Kidney (tissue), 14 donors: ENCODE data around the gene ZFY. TPM values are rescaled to one million over a fixed set of nuclear protein-coding genes. Genes with fewer than 3 reads are reported as not detected.

ENCODE experiments used
- DNase-seq, 5 donors: peaks; one replicate each; pipeline ENCODE4 v3.0.0-alpha.2; 2013 to 2020
- FAIRE-seq: peaks from 2 replicates; lab custom pipeline; 2012; peaks lifted over from hg19 to GRCh38; lab: Jason Lieb, UNC
- H3K27ac ChIP-seq, 2 donors: one replicate each; pipeline ENCODE4 v1.7.0; 2013; ENCODE audit warnings: low read depth in 2 of 2, low read length in 2 of 2, inconsistent platforms in 1 of 2
- H3K27me3 ChIP-seq: one replicate; pipeline ENCODE4 v1.7.1; 2013; ENCODE audit warnings: low read length, inconsistent platforms; ENCODE audit not compliant: control insufficient read depth, insufficient read depth
- H3K36me3 ChIP-seq, 3 donors: one replicate each; pipeline versions ENCODE4 v1.7.0 to v1.7.1; 2013; ENCODE audit warnings: low read length in 3 of 3, control low read depth in 1 of 3, inconsistent platforms in 1 of 3; ENCODE audit not compliant: insufficient read depth in 3 of 3, control insufficient read depth in 2 of 3
- H3K4me1 ChIP-seq, 3 donors: one replicate each; pipeline versions ENCODE4 v1.7.0 to v1.7.1; 2013; ENCODE audit warnings: low read length in 3 of 3, inconsistent platforms in 1 of 3, low read depth in 1 of 3; ENCODE audit not compliant: control insufficient read depth in 2 of 3, insufficient read depth in 2 of 3
- H3K4me3 ChIP-seq, 3 donors: one replicate each; pipeline versions ENCODE4 v1.7.0 to v1.8.1; 2013; ENCODE audit warnings: low read length in 3 of 3, control low read depth in 1 of 3, inconsistent platforms in 1 of 3
- H3K9ac ChIP-seq, 3 donors: one replicate each; pipeline versions ENCODE4 v1.7.0 to v1.7.1; 2013; ENCODE audit warnings: low read length in 3 of 3, control low read depth in 1 of 3, inconsistent platforms in 1 of 3
- H3K9me3 ChIP-seq, 3 donors: one replicate each; pipeline versions ENCODE4 v1.7.0 to v1.7.1; 2013; ENCODE audit warnings: low read length in 3 of 3, control low read depth in 1 of 3, inconsistent platforms in 1 of 3; ENCODE audit not compliant: control insufficient read depth in 2 of 3, insufficient read depth in 1 of 3
- intact Hi-C: fragments of 100-400 bp; cut with DNase I; formaldehyde crosslinking; loops from one replicate; pipeline ENCODE4 v1.11.1; 2022
- polyA plus RNA-seq: library from polyadenylated mRNA; stranded (reverse); fragments of 350-450 nt; fragmentation: Illumina TruSeq; extraction: RNeasy Lipid Tissue Mini Kit (QIAGEN cat#74804); gene quantifications from one replicate; pipeline ENCODE4 v1.2.3, GENCODE V29; 2014; ENCODE audit warnings: low read depth, low replicate concordance; ENCODE audit not compliant: insufficient read depth
- total RNA-seq: library from RNA; stranded (reverse); fragmentation: NEBNext Ultra II Directional; extraction: Animal tissue kit (Norgen Biotek cat#: 25700); gene quantifications from one replicate; pipeline ENCODE4 v1.2.1, GENCODE V29; 2021
- TF ChIP-seq, protein P1 (sequence below): IDR thresholded peaks from 3 replicates; pipeline ENCODE4 v1.5.1; 2012; ENCODE audit warnings: mild to moderate bottlenecking, moderate library complexity, borderline replicate concordance; ENCODE audit not compliant: insufficient read depth; ENCODE audit errors: extremely low read depth
- donor health status: control.
- donor health status: control.
- donor health status: control.
- donor health status: control.
- donor health status: control.
- donor health status: DM: yes; HTN: yes; CAD: no.
- donor health status: Normal renal cell carcinoma (clear cell type).

Gene ZFY
- total and polyA plus RNA-seq, 2 donors from 2014 or later, result 2.1 TPM; not detected in 1

DNA sequence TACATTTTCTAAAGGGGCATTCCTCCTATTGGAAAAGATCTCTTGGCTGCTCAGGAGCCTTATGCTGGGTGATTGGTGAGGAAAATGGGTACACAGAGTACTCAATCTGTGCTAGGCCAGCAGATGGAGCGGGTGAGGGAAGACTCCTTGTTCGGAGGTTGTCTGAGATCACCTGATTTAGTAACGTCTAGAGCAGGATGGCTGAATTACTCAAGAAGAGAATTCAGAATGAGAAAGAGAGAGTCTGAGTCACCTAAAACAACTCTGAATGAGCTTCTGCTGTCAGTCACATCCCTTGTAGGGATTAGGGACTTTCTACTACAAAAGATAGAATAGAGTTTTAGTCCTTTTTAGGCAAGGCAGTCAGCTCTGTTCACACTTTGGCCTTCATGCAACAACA lies 47.2 kb upstream of the ZFY start:
- no peak overlapping the region for H3K9ac ChIP-seq
- TF ChIP-seq, protein P1, sequence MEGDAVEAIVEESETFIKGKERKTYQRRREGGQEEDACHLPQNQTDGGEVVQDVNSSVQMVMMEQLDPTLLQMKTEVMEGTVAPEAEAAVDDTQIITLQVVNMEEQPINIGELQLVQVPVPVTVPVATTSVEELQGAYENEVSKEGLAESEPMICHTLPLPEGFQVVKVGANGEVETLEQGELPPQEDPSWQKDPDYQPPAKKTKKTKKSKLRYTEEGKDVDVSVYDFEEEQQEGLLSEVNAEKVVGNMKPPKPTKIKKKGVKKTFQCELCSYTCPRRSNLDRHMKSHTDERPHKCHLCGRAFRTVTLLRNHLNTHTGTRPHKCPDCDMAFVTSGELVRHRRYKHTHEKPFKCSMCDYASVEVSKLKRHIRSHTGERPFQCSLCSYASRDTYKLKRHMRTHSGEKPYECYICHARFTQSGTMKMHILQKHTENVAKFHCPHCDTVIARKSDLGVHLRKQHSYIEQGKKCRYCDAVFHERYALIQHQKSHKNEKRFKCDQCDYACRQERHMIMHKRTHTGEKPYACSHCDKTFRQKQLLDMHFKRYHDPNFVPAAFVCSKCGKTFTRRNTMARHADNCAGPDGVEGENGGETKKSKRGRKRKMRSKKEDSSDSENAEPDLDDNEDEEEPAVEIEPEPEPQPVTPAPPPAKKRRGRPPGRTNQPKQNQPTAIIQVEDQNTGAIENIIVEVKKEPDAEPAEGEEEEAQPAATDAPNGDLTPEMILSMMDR, result no peak
- no peaks in the 10 kb centered on the region for H3K27me3 ChIP-seq
- H3K4me1 ChIP-seq, result no peaks in the 10 kb centered on the region
- H3K27ac ChIP-seq, result no peak overlapping the region
- FAIRE-seq, result no peak
- no peaks in the 10 kb centered on the region for H3K36me3 ChIP-seq
- no peak overlapping the region for H3K4me3 ChIP-seq
- no peaks in the 10 kb centered on the region for H3K9me3 ChIP-seq
- intact Hi-C loops, result no loop called here
- DNase-seq, result no peak

DNA sequence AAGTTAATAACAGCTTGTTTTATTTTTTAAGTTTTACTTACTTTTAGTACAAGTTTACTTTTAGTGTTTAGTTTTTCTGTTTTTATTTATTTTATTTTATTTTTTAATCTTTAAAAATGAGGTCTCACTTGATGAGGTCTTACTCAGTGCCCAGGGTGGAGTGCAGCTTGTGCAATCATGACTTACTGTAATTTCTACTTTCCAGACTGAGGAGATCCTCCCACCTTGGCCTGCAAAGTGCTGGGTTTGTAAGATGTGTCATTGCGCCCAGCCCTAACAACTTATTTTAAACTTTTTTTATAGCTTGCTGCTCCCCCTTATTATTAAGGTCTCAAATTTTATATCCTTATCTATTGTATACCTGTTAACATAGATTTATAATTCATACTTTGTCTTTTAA lies 41.7 kb upstream of the ZFY start:
- Histone ChIP-seq H3K9me3 (no peaks in the 10 kb centered on the region), H3K27me3 (no peaks in the 10 kb centered on the region), H3K27ac (no peak overlapping the region), H3K36me3 (no peaks in the 10 kb centered on the region), H3K9ac (no peak overlapping the region), H3K4me3 (no peak overlapping the region), H3K4me1 (no peaks in the 10 kb centered on the region)
- DNase-seq (no peak), FAIRE-seq (no peak)
- intact Hi-C loops, result no loop called here
- TF ChIP-seq, protein P1, result no peak

DNA sequence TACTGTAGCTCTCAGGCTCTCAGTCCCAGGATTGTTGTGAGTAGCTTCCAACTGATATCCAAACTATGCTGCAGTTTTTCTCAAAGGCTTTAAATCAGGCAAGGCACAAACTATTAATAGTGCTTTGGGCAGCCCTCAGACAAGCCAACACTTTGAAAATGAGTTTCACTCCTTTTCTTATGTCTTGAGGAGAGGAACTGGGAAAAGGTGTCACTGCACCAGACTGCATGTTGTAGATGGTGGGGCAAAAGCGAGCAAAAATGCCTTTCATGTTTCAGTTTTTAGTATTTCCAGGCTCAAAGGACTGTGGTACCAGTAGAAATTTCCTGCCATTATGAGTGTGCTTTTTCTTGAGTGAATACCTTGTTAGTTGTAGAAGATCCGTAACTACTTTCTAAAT lies 39.1 kb upstream of the ZFY start:
- H3K36me3 ChIP-seq, result no peaks in the 10 kb centered on the region
- DNase-seq (no peak), FAIRE-seq (no peak)
- no peaks in the 10 kb centered on the region for H3K27me3 ChIP-seq
- intact Hi-C loops, result no loop called here
- H3K9me3 ChIP-seq, result no peaks in the 10 kb centered on the region
- no peak overlapping the region for H3K4me3 ChIP-seq
- TF ChIP-seq, protein P1, result no peak
- no peak overlapping the region for H3K27ac ChIP-seq
- no peak overlapping the region for H3K9ac ChIP-seq
- H3K4me1 ChIP-seq, result no peaks in the 10 kb centered on the region

DNA sequence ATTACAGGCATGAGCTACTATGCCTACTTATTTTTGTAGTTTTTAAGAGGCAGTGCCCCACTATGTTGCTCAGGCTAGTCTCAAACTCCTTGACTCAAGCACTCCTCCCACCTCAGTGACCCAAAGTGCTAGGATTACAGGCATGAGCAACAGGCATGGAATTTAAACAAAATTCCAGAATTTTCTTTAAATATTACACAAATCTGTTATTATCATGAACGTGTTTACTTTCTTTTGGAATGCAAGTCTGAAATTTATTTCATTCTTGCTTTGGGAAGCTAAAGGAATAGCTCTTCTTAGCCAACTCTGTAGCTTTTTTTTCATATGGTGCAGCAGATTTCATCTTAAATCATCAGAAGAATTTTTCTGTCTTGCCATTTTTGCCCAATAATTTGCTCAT lies 27.8 kb upstream of the ZFY start:
- Histone ChIP-seq H3K4me3 (no peak overlapping the region), H3K36me3 (no peaks in the 10 kb centered on the region), H3K4me1 (no peaks in the 10 kb centered on the region), H3K9me3 (no peaks in the 10 kb centered on the region), H3K9ac (no peak overlapping the region), H3K27me3 (no peaks in the 10 kb centered on the region), H3K27ac (no peak overlapping the region)
- DNase-seq (no peak), FAIRE-seq (no peak)
- intact Hi-C loops, result no loop called here
- TF ChIP-seq, protein P1, result no peak
